ENCODE results near the gene TBCD.

DNA sequence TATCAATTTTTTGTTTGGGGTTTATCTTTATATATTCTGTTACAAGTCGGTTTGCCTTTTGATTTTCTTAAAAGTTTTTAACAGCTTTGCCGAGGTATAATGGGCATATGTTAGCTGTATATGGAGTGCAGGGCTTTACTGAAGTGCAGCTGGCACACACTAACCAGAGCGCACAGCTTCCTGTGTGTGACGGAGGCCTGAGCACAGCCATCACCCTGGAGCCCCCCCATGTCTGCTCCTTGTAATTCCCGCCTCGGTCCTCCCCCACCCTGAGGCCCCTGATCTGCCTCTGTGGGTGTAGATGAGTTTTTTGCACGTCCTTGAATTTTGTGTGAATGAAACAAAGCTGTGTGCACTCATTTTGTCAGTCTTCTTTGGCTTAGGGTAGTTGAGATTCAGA, 148.1 kb downstream of the TBCD start:
- TF ChIP-seq, protein P1, sequence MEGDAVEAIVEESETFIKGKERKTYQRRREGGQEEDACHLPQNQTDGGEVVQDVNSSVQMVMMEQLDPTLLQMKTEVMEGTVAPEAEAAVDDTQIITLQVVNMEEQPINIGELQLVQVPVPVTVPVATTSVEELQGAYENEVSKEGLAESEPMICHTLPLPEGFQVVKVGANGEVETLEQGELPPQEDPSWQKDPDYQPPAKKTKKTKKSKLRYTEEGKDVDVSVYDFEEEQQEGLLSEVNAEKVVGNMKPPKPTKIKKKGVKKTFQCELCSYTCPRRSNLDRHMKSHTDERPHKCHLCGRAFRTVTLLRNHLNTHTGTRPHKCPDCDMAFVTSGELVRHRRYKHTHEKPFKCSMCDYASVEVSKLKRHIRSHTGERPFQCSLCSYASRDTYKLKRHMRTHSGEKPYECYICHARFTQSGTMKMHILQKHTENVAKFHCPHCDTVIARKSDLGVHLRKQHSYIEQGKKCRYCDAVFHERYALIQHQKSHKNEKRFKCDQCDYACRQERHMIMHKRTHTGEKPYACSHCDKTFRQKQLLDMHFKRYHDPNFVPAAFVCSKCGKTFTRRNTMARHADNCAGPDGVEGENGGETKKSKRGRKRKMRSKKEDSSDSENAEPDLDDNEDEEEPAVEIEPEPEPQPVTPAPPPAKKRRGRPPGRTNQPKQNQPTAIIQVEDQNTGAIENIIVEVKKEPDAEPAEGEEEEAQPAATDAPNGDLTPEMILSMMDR (conservative IDR thresholded peaks at IDR 0.05): no peak
- TF ChIP-seq ZFX (IDR thresholded peaks at IDR 0.05): no peak

Data from C4-2B (cell line).